ENCODE measurements around the gene DISP2.

DISP2 gene

GRCh38 chr15:40320931-40321371, 37.1 kb upstream of the DISP2 start:
- CTCF ChIA-PET: interaction anchor here (0.6 to 1.9 kb wide), 5 partner anchors 10 to 723 kb away, joined by 3 to 5 read pairs (median 3); no protein-coding TSS in a partner anchor
- peak; percentile 53 for DNase-seq (ENCODE audit: extremely low spot score)
- POLR2A ChIA-PET: no interaction called here
- TF ChIP-seq PKNOX1 (IDR thresholded peaks at IDR 0.05): peak; percentile 41
- no peak for TF ChIP-seq ELF4 (IDR thresholded peaks at IDR 0.05)

- TF ChIP-seq FOXM1 (IDR thresholded peaks at IDR 0.05; ENCODE audit: borderline replicate concordance) (no peak), SP1 (IDR thresholded peaks at IDR 0.05) (no peak), NFRKB (IDR thresholded peaks at IDR 0.05) (no peak), ZNF384 (IDR thresholded peaks at IDR 0.05) (no peak), ARNT (IDR thresholded peaks at IDR 0.05) (no peak), TARDBP (IDR thresholded peaks at IDR 0.05) (no peak), BHLHE40 (IDR thresholded peaks at IDR 0.05; ENCODE audit: borderline replicate concordance) (no peak), CTBP1 (IDR thresholded peaks at IDR 0.05; ENCODE audit: borderline replicate concordance) (no peak), ELF4 (IDR thresholded peaks at IDR 0.05) (no peak), FOXA1 (IDR thresholded peaks at IDR 0.05) (no peak), PKNOX1 (IDR thresholded peaks at IDR 0.05) (no peak), LEF1 (IDR thresholded peaks at IDR 0.05; ENCODE audit: borderline replicate concordance) (no peak), L3MBTL2 (conservative IDR thresholded peaks at IDR 0.05) (no peak), SUZ12 (IDR thresholded peaks at IDR 0.05) (no peak), HDGF (IDR thresholded peaks at IDR 0.05; ENCODE audit: borderline replicate concordance) (no peak)
- ChIA-PET CTCF (interaction anchor here (0.5 to 1.9 kb wide), 13 partner anchors 9 to 278 kb away, joined by 3 to 24 read pairs (median 3); partner anchors contain the start of genes CCDC9B and PLCB2), POLR2A (interaction anchor here (0.8 to 1.1 kb wide), 3 partner anchors 16 to 84 kb away, joined by 3 to 6 read pairs (median 3); partner anchors contain the start of gene CCDC9B)
- no peak for DNase-seq (ENCODE audit: extremely low spot score)
Measured at GRCh38 chr15:40322531-40323238, 35.3 kb upstream of the DISP2 start.

- ChIA-PET POLR2A (interaction anchor here (0.8 to 1.1 kb wide), 3 partner anchors 15 to 83 kb away, joined by 3 to 6 read pairs (median 3); partner anchors contain the start of gene CCDC9B), CTCF (interaction anchor here (0.6 to 1.9 kb wide), 11 partner anchors 8 to 277 kb away, joined by 3 to 24 read pairs (median 3); partner anchors contain the start of genes CCDC9B and PLCB2)
- TF ChIP-seq CTBP1 (IDR thresholded peaks at IDR 0.05; ENCODE audit: borderline replicate concordance) (no peak), PKNOX1 (IDR thresholded peaks at IDR 0.05) (peak; percentile 56; the same call in 1 of the 2 replicates), SP1 (IDR thresholded peaks at IDR 0.05) (no peak), NFRKB (IDR thresholded peaks at IDR 0.05) (no peak), FOXM1 (IDR thresholded peaks at IDR 0.05; ENCODE audit: borderline replicate concordance) (peak; percentile 95), TARDBP (IDR thresholded peaks at IDR 0.05) (no peak), HDGF (IDR thresholded peaks at IDR 0.05; ENCODE audit: borderline replicate concordance) (no peak), L3MBTL2 (conservative IDR thresholded peaks at IDR 0.05) (peak; percentile 79), BHLHE40 (IDR thresholded peaks at IDR 0.05; ENCODE audit: borderline replicate concordance) (no peak), ELF4 (IDR thresholded peaks at IDR 0.05) (no peak)
- peak; percentile 78 for DNase-seq (ENCODE audit: extremely low spot score)
Measured at GRCh38 chr15:40323239-40323952, 34.6 kb upstream of the DISP2 start, which contains the start of gene INAFM2. Gene INAFM2, plus strand, starts transcription at chr15:40323692. Its CDS starts 364 bp downstream, at chr15:40324056.

- no peak for DNase-seq (ENCODE audit: extremely low spot score)
- POLR2A ChIA-PET: interaction anchor here (1.4 to 5.3 kb wide), 2 partner anchors 12 to 58 kb away, joined by 5 to 29 read pairs; partner anchors contain the start of gene KNSTRN
- CTCF ChIA-PET: interaction anchor here (1.9 to 5.1 kb wide), 2 partner anchors 13 kb away, joined by 24 to 37 read pairs; no protein-coding TSS in a partner anchor
- no peak for TF ChIP-seq NFRKB (IDR thresholded peaks at IDR 0.05)
- no peak for TF ChIP-seq FOXM1 (IDR thresholded peaks at IDR 0.05; ENCODE audit: borderline replicate concordance)
- TF ChIP-seq FOXK2 (IDR thresholded peaks at IDR 0.05): no peak
- no peak for TF ChIP-seq SP1 (IDR thresholded peaks at IDR 0.05)
- no peak for TF ChIP-seq ZNF384 (IDR thresholded peaks at IDR 0.05)
- TF ChIP-seq L3MBTL2 (conservative IDR thresholded peaks at IDR 0.05): no peak
- TF ChIP-seq SUZ12 (IDR thresholded peaks at IDR 0.05): no peak
Measured at GRCh38 chr15:40323953-40324937, 33.8 kb upstream of the DISP2 start.

GRCh38 chr15:40325188-40325587, 32.8 kb upstream of the DISP2 start:
- POLR2A ChIA-PET: interaction anchor here (1.4 to 5.3 kb wide), 2 partner anchors 11 to 57 kb away, joined by 5 to 29 read pairs; partner anchors contain the start of gene KNSTRN
- CTCF ChIA-PET: interaction anchor here (0.7 to 5.1 kb wide), 3 partner anchors 12 to 152 kb away, joined by 4 to 37 read pairs (median 6); no protein-coding TSS in a partner anchor
- TF ChIP-seq ELF4 (IDR thresholded peaks at IDR 0.05): no peak
- TF ChIP-seq SUZ12 (IDR thresholded peaks at IDR 0.05): no peak
- no peak for TF ChIP-seq FOXK2 (IDR thresholded peaks at IDR 0.05)
- no peak for TF ChIP-seq ARNT (IDR thresholded peaks at IDR 0.05)
- TF ChIP-seq NFRKB (IDR thresholded peaks at IDR 0.05): no peak
- no peak for TF ChIP-seq CTBP1 (IDR thresholded peaks at IDR 0.05; ENCODE audit: borderline replicate concordance)
- no peak for DNase-seq (ENCODE audit: extremely low spot score)
